ENCODE data around the gene DENND1A.

Gene DENND1A

GRCh38 chr9:123964761-123965160, 34.8 kb upstream of the DENND1A start:
- no peaks in the 10 kb centered on the region for H3K27me3 ChIP-seq (ENCODE audit: control insufficient read depth, insufficient read depth, low read length)
- no peaks in the 10 kb centered on the region for H3K36me3 ChIP-seq (ENCODE audit: control insufficient read depth, insufficient read depth, low read length)
- H3K79me2 ChIP-seq: no peaks in the 10 kb centered on the region
- H2AFZ ChIP-seq: no peak overlapping the region
- no peak overlapping the region for H3K9ac ChIP-seq
- no peaks in the 10 kb centered on the region for H3K9me3 ChIP-seq (ENCODE audit: control insufficient read depth, low read length)
- H3K27ac ChIP-seq: no peak overlapping the region
- no peak overlapping the region for H3K4me2 ChIP-seq (ENCODE audit: low read length)
- TF ChIP-seq, protein P1, sequence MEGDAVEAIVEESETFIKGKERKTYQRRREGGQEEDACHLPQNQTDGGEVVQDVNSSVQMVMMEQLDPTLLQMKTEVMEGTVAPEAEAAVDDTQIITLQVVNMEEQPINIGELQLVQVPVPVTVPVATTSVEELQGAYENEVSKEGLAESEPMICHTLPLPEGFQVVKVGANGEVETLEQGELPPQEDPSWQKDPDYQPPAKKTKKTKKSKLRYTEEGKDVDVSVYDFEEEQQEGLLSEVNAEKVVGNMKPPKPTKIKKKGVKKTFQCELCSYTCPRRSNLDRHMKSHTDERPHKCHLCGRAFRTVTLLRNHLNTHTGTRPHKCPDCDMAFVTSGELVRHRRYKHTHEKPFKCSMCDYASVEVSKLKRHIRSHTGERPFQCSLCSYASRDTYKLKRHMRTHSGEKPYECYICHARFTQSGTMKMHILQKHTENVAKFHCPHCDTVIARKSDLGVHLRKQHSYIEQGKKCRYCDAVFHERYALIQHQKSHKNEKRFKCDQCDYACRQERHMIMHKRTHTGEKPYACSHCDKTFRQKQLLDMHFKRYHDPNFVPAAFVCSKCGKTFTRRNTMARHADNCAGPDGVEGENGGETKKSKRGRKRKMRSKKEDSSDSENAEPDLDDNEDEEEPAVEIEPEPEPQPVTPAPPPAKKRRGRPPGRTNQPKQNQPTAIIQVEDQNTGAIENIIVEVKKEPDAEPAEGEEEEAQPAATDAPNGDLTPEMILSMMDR (IDR thresholded peaks at IDR 0.05): no peak
- no peaks in the 10 kb centered on the region for H3K4me1 ChIP-seq
- H3K4me3 ChIP-seq (ENCODE audit: low read depth, low read length): no peak overlapping the region

- H2AFZ ChIP-seq: no peak overlapping the region
- H3K4me2 ChIP-seq (ENCODE audit: low read length): no peak overlapping the region
- H3K9ac ChIP-seq: no peak overlapping the region
- TF ChIP-seq, protein P1 (IDR thresholded peaks at IDR 0.05): no peak
- no peaks in the 10 kb centered on the region for H3K4me1 ChIP-seq
- no peak overlapping the region for H3K4me3 ChIP-seq (ENCODE audit: low read depth, low read length)
- H3K27ac ChIP-seq: no peak overlapping the region
- H3K79me2 ChIP-seq: no peaks in the 10 kb centered on the region
- no peaks in the 10 kb centered on the region for H3K9me3 ChIP-seq (ENCODE audit: control insufficient read depth, low read length)
- no peaks in the 10 kb centered on the region for H3K27me3 ChIP-seq (ENCODE audit: control insufficient read depth, insufficient read depth, low read length)
- H3K36me3 ChIP-seq (ENCODE audit: control insufficient read depth, insufficient read depth, low read length): no peaks in the 10 kb centered on the region
Observed at GRCh38 chr9:123960965-123961364, 31.0 kb upstream of the DENND1A start.

- Histone ChIP-seq H3K4me1 (no peaks in the 10 kb centered on the region), H3K4me2 (ENCODE audit: low read length) (no peak overlapping the region), H3K79me2 (no peaks in the 10 kb centered on the region), H3K36me3 (ENCODE audit: control insufficient read depth, insufficient read depth, low read length) (no peaks in the 10 kb centered on the region), H3K27me3 (ENCODE audit: control insufficient read depth, insufficient read depth, low read length) (no peaks in the 10 kb centered on the region), H3K9me3 (ENCODE audit: control insufficient read depth, low read length) (no peaks in the 10 kb centered on the region), H3K27ac (no peak overlapping the region), H3K4me3 (ENCODE audit: low read depth, low read length) (no peak overlapping the region), H3K9ac (no peak overlapping the region), H2AFZ (no peak overlapping the region)
- TF ChIP-seq, protein P1 (IDR thresholded peaks at IDR 0.05): no peak
Observed at GRCh38 chr9:123960366-123960765, 30.4 kb upstream of the DENND1A start.

DNA sequence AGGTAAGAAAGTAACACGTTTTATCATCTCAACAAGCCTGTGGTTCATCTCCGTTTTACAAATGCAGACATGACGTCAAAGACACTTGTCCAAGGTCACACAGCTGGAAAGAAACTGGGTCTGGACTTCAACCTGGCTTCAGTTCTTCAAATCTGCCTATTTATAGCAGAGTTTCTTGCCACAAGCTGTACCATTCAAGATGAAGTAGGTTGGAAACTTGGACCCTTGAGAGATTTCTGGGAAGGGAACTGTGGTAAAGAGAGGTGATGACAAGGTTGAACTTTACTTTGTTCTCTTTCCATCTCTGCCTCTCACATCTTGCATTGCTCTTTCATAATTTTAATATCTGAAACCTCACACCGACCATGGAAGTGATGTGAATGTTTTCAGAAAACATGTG, 29.9 kb upstream of the DENND1A start:
- no peaks in the 10 kb centered on the region for H3K79me2 ChIP-seq
- no peaks in the 10 kb centered on the region for H3K36me3 ChIP-seq (ENCODE audit: control insufficient read depth, insufficient read depth, low read length)
- no peaks in the 10 kb centered on the region for H3K27me3 ChIP-seq (ENCODE audit: control insufficient read depth, insufficient read depth, low read length)
- H2AFZ ChIP-seq: no peak overlapping the region
- no peaks in the 10 kb centered on the region for H3K4me1 ChIP-seq
- H3K4me3 ChIP-seq (ENCODE audit: low read depth, low read length): no peak overlapping the region
- TF ChIP-seq, protein P1 (IDR thresholded peaks at IDR 0.05): no peak
- H3K9me3 ChIP-seq (ENCODE audit: control insufficient read depth, low read length): no peaks in the 10 kb centered on the region
- H3K27ac ChIP-seq: no peak overlapping the region
- no peak overlapping the region for H3K4me2 ChIP-seq (ENCODE audit: low read length)
- H3K9ac ChIP-seq: no peak overlapping the region

GRCh38 chr9:123957731-123958130, 27.8 kb upstream of the DENND1A start:
- Histone ChIP-seq H3K27ac (no peak overlapping the region), H3K9me3 (ENCODE audit: control insufficient read depth, low read length) (no peaks in the 10 kb centered on the region), H3K27me3 (ENCODE audit: control insufficient read depth, insufficient read depth, low read length) (no peaks in the 10 kb centered on the region), H2AFZ (no peak overlapping the region), H3K4me3 (ENCODE audit: low read depth, low read length) (no peak overlapping the region), H3K79me2 (no peaks in the 10 kb centered on the region), H3K4me1 (no peaks in the 10 kb centered on the region), H3K4me2 (ENCODE audit: low read length) (no peak overlapping the region), H3K36me3 (ENCODE audit: control insufficient read depth, insufficient read depth, low read length) (no peaks in the 10 kb centered on the region), H3K9ac (no peak overlapping the region)
- TF ChIP-seq, protein P1 (IDR thresholded peaks at IDR 0.05): no peak
